K562 (cell line): Measurements from ENCODE around the gene CGB8. TPM values are rescaled to one million over a fixed set of nuclear protein-coding genes. Genes with fewer than 3 reads are reported as not detected.

Experiments used
- ATF1 ChIP-seq, 2 experiments: fragments of 450-650 bp in 1 of 2; IDR thresholded peaks; 2 replicates each; pipeline ENCODE4 v1.6.1; 2016; ENCODE audit warnings: missing compliant biosample characterization in 1 of 2, missing genetic modification characterization in 1 of 2
- BRCA1 ChIP-seq, 2 experiments: fragments of 450-650 bp in 1 of 2; sonication (generic) in 1 of 2; formaldehyde crosslinking in 1 of 2; IDR thresholded peaks; 2 replicates each; pipeline versions ENCODE4 v1.5.0 to v1.6.1; 2017 to 2020; ENCODE audit warnings: mild to moderate bottlenecking in 1 of 2, missing genetic modification reagents in 1 of 2
- CBFA2T3 ChIP-seq: fragments of 450-650 bp; IDR thresholded peaks from 2 replicates; pipeline ENCODE4 v1.6.1; 2017
- ESRRB ChIP-seq: fragments of 250-450 bp; sonication (Bioruptor Pico); IDR thresholded peaks from 2 replicates; pipeline ENCODE4 v1.5.0; 2020; ENCODE audit warnings: mild to moderate bottlenecking, moderate library complexity, borderline replicate concordance
- GTF3C2 ChIP-seq: IDR thresholded peaks from 3 replicates; pipeline ENCODE4 v1.6.1; 2011; ENCODE audit warnings: borderline replicate concordance, mild to moderate bottlenecking, moderate library complexity; ENCODE audit not compliant: insufficient read length; ENCODE audit errors: extremely low read depth
- ILF3 ChIP-seq: fragments of 450-650 bp; IDR thresholded peaks from 2 replicates; pipeline ENCODE4 v1.6.1; 2018; ENCODE audit warnings: antibody characterized with exemption, mild to moderate bottlenecking, moderate library complexity, borderline replicate concordance
- KAT8 ChIP-seq: fragments of 450-650 bp; IDR thresholded peaks from 2 replicates; pipeline ENCODE4 v1.6.1; 2016; ENCODE audit warnings: low read depth, mild to moderate bottlenecking
- KLF10 ChIP-seq: fragments of 250-450 bp; sonication (Bioruptor Pico); IDR thresholded peaks from 2 replicates; pipeline ENCODE4 v1.6.1; 2021; ENCODE audit warnings: matching md5 sums
- MAFK ChIP-seq: IDR thresholded peaks from 2 replicates; pipeline ENCODE4 v1.6.1; 2011; ENCODE audit warnings: low read length, improper control_type of control experiment
- MEF2A ChIP-seq: IDR thresholded peaks from 2 replicates; pipeline ENCODE4 v1.6.1; 2011; ENCODE audit warnings: low read depth, mild to moderate bottlenecking, low read length, moderate library complexity; ENCODE audit not compliant: control insufficient read depth
- RBM25 ChIP-seq: fragments of 200-400 bp; formaldehyde crosslinking; IDR thresholded peaks from 2 replicates; pipeline ENCODE4 v1.6.1; 2018; ENCODE audit warnings: low read length, low read depth, moderate library complexity; ENCODE audit not compliant: severe bottlenecking
- SIX5 ChIP-seq, 2 experiments: IDR thresholded peaks; 2 replicates each; pipeline ENCODE4 v1.6.1; 2011; ENCODE audit warnings: low read length in 2 of 2, borderline replicate concordance in 1 of 2, low read depth in 1 of 2, mild to moderate bottlenecking in 1 of 2, moderate library complexity in 1 of 2; ENCODE audit not compliant: insufficient read depth in 1 of 2
- TCFL5 ChIP-seq: fragments of 250-450 bp; sonication (Bioruptor Pico); conservative IDR thresholded peaks from 2 replicates; pipeline ENCODE4 v1.6.1; 2021; ENCODE audit warnings: mild to moderate bottlenecking, moderate library complexity, matching md5 sums
- ZBTB9 ChIP-seq: fragments of 450-650 bp; formaldehyde crosslinking; IDR thresholded peaks from 2 replicates; pipeline ENCODE4 v1.4.0; 2020; ENCODE audit warnings: mild to moderate bottlenecking, moderate library complexity
- ZNF197 ChIP-seq: fragments of 200-800 bp; sonication (Bioruptor generic); IDR thresholded peaks from 2 replicates; pipeline ENCODE4 v1.6.1; 2016; ENCODE audit warnings: low read depth, missing genetic modification characterization, missing compliant biosample characterization
- ZSCAN32 ChIP-seq: fragments of 450-650 bp; formaldehyde crosslinking; IDR thresholded peaks from 2 replicates; pipeline ENCODE4 v1.4.0; 2020; ENCODE audit warnings: mild to moderate bottlenecking, moderate library complexity
- polyA plus RNA-seq, 8 experiments: library from polyadenylated mRNA; depleted of rRNA in 4 of 8; stranded (reverse) in 5 of 8; unstranded in 3 of 8; fragments of >200 nt; fragmentation: Nextera tagmentation in 2 of 8; fragmentation: Illumina TruSeq in 1 of 8; extraction: Ambion mirVana in 2 of 8; extraction: Trizol in 1 of 8; gene quantifications; 2 replicates each; pipeline versions ENCODE4 v1.2.1 to v1.2.3, GENCODE V29; 2011 to 2014; ENCODE audit warnings: inconsistent platforms in 1 of 8, missing spikeins in 1 of 8
- total RNA-seq, 7 experiments: library from RNA; depleted of rRNA in 6 of 7; stranded (reverse); fragments of >200 nt in 6 of 7; fragmentation: Illumina TruSeq in 2 of 7; extraction: Trizol in 2 of 7; gene quantifications; 2 replicates each; pipeline versions ENCODE4 v1.2.1 to v1.2.3, GENCODE V29; 2011 to 2021; ENCODE audit warnings: low replicate concordance in 1 of 7
- TF ChIP-seq, protein P1 (sequence below): sonication (generic); formaldehyde crosslinking; IDR thresholded peaks from 2 replicates; pipeline ENCODE4 v1.8.1; 2023; ENCODE audit warnings: mild to moderate bottlenecking, missing genetic modification reagents
- TF ChIP-seq, protein P2 (sequence below), 3 experiments: IDR thresholded peaks in 2 of 3; conservative IDR thresholded peaks in 1 of 3; 2 replicates each; pipeline ENCODE4 v1.5.1; 2011 to 2012; ENCODE audit warnings: low read length in 3 of 3, mild to moderate bottlenecking in 3 of 3, control low read depth in 2 of 3, improper control_type of control experiment in 1 of 3, inconsistent platforms in 1 of 3, low read depth in 1 of 3, mixed read lengths in 1 of 3, moderate library complexity in 1 of 3; ENCODE audit not compliant: insufficient read depth in 2 of 3

CGB8 gene
- total and polyA plus RNA-seq, 9 of the 15 experiments (the other 6 are each of a cell fraction or from before 2014, with no cell fraction given), result not detected

- TF ChIP-seq, protein P1, sequence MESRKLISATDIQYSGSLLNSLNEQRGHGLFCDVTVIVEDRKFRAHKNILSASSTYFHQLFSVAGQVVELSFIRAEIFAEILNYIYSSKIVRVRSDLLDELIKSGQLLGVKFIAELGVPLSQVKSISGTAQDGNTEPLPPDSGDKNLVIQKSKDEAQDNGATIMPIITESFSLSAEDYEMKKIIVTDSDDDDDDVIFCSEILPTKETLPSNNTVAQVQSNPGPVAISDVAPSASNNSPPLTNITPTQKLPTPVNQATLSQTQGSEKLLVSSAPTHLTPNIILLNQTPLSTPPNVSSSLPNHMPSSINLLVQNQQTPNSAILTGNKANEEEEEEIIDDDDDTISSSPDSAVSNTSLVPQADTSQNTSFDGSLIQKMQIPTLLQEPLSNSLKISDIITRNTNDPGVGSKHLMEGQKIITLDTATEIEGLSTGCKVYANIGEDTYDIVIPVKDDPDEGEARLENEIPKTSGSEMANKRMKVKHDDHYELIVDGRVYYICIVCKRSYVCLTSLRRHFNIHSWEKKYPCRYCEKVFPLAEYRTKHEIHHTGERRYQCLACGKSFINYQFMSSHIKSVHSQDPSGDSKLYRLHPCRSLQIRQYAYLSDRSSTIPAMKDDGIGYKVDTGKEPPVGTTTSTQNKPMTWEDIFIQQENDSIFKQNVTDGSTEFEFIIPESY, result no peak
- no peak for TF ChIP-seq MAFK
- no peak for TF ChIP-seq ESRRB (CRISPR knock-in tag)
- TF ChIP-seq CBFA2T3, result 0 out of 2 replicates have a peak, but pooled peaks have one; percentile 17
- TF ChIP-seq ATF1 (CRISPR knock-in tag; IDR thresholded peaks at IDR 0.05), result no peak
- no peak for TF ChIP-seq ATF1 (tag; IDR thresholded peaks at IDR 0.05)
- no peak for TF ChIP-seq GTF3C2
- no peak for TF ChIP-seq ZNF197 (CRISPR knock-in tag)
- TF ChIP-seq KAT8, result no peak
- no peak for TF ChIP-seq ILF3
- no peak for TF ChIP-seq KLF10 (CRISPR knock-in tag)
- no peak for TF ChIP-seq ZSCAN32 (CRISPR knock-in tag)
- TF ChIP-seq SIX5 (IDR thresholded peaks at IDR 0.05; ENCODE audit: borderline replicate concordance in 1 of 2, insufficient read depth in 1 of 2, low read depth in 1 of 2, low read length in 2 of 2), result no peak
- TF ChIP-seq, protein P2, sequence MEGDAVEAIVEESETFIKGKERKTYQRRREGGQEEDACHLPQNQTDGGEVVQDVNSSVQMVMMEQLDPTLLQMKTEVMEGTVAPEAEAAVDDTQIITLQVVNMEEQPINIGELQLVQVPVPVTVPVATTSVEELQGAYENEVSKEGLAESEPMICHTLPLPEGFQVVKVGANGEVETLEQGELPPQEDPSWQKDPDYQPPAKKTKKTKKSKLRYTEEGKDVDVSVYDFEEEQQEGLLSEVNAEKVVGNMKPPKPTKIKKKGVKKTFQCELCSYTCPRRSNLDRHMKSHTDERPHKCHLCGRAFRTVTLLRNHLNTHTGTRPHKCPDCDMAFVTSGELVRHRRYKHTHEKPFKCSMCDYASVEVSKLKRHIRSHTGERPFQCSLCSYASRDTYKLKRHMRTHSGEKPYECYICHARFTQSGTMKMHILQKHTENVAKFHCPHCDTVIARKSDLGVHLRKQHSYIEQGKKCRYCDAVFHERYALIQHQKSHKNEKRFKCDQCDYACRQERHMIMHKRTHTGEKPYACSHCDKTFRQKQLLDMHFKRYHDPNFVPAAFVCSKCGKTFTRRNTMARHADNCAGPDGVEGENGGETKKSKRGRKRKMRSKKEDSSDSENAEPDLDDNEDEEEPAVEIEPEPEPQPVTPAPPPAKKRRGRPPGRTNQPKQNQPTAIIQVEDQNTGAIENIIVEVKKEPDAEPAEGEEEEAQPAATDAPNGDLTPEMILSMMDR (IDR thresholded peaks at IDR 0.05 in 2 of 3, conservative IDR thresholded peaks at IDR 0.05 in 1 of 3; ENCODE audit: insufficient read depth in 2 of 3, low read depth in 1 of 3, low read length in 3 of 3), result no peak
- no peak for TF ChIP-seq TCFL5 (CRISPR knock-in tag)
- no peak for TF ChIP-seq MEF2A
- TF ChIP-seq BRCA1 (IDR thresholded peaks at IDR 0.05), result no peak
- no peak for TF ChIP-seq BRCA1 (CRISPR knock-in tag; IDR thresholded peaks at IDR 0.05)
- TF ChIP-seq ZBTB9 (CRISPR knock-in tag), result no peak
- no peak for TF ChIP-seq RBM25
These were observed 27.7 kb downstream of the CGB8 start (continued) for GRCh38 chr19:49020931-49021895.
